ENCODE measurements around the gene TEPSIN. TPM values are rescaled to one million over a fixed set of nuclear protein-coding genes. Genes with fewer than 3 reads are reported as not detected.

TEPSIN gene
- total and polyA plus RNA-seq, 7 donors, result 6.9 to 42.8 (median 23.5) TPM

GRCh38 chr17:81222906-81223761 is 15.7 kb downstream of the TEPSIN start, which contains the start of gene CEP131:
TSS of gene CEP131 (minus strand) at chr17:81222965. CDS start at chr17:81220056, 2,909 bp downstream.
- TF ChIP-seq POLR2AphosphoS5 (IDR thresholded peaks at IDR 0.05), result peak in 3 of 4 donors; percentile 23 to 47 (median 37)
- TF ChIP-seq EP300 (IDR thresholded peaks at IDR 0.05), result no peak
- TF ChIP-seq POLR2A (IDR thresholded peaks at IDR 0.05), result no peak
- no peak for TF ChIP-seq CTCF (IDR thresholded peaks at IDR 0.05)
- peak within 1 kb of the TSS; percentile 50 to 70 (median 62) for H3K27ac ChIP-seq
- WGBS, 2 donors, result 1% methylated on average over 79 of the region's 79 CpGs
- H3K4me3 ChIP-seq, result peak within 1 kb of the TSS; percentile 53 to 87 (median 80)
- intact Hi-C loops (cut with DNase I), result loop anchor here (1.0 to 10.0 kb wide), 2 partner anchors 16 to 188 kb away; partner anchors contain the start of genes BAIAP2, NDUFAF8 and TEPSIN
- no peaks in the 10 kb centered on the region for H3K27me3 ChIP-seq
- H3K36me3 ChIP-seq, result peaks cover 0 to 7% (median 0%) of the 10 kb centered on the region in 4 donors
- peak; percentile 99 for DNase-seq
- H3K9me3 ChIP-seq, result no peaks in the 10 kb centered on the region
- peaks cover 0 to 25% (median 18%) of the 10 kb centered on the region in 4 donors for H3K4me1 ChIP-seq

- Histone ChIP-seq H3K27ac (peak overlapping the region in 3 of 4 donors; percentile 26 to 70 (median 60)), H3K36me3 (peaks cover 0 to 7% (median 0%) of the 10 kb centered on the region in 4 donors), H3K4me1 (peaks cover 0 to 25% (median 18%) of the 10 kb centered on the region in 4 donors), H3K27me3 (no peaks in the 10 kb centered on the region), H3K9me3 (no peaks in the 10 kb centered on the region), H3K4me3 (peak overlapping the region; percentile 53 to 87 (median 80))
- 0 to 1% methylated on average over 30 of the region's 30 CpGs for WGBS, 2 donors
- no peak for DNase-seq
- TF ChIP-seq POLR2AphosphoS5 (IDR thresholded peaks at IDR 0.05) (no peak), CTCF (IDR thresholded peaks at IDR 0.05) (no peak), EP300 (IDR thresholded peaks at IDR 0.05) (no peak), POLR2A (IDR thresholded peaks at IDR 0.05) (no peak)
- intact Hi-C loops (cut with DNase I), result loop anchor here (10.0 kb wide), 1 partner anchor 188 kb away; the partner anchor contains the start of gene BAIAP2
These were observed 16.3 kb downstream of the TEPSIN start for GRCh38 chr17:81222620-81222905.

GRCh38 chr17:81221842-81222619 is 16.8 kb downstream of the TEPSIN start:
- H3K36me3 ChIP-seq, result peaks cover 0 to 7% (median 0%) of the 10 kb centered on the region in 4 donors
- H3K4me1 ChIP-seq, result peaks cover 0 to 25% (median 18%) of the 10 kb centered on the region in 4 donors
- 20 to 28% methylated on average over 24 of the region's 24 CpGs for WGBS, 2 donors
- intact Hi-C loops (cut with DNase I), result loop anchor here (10.0 kb wide), 1 partner anchor 187 kb away; the partner anchor contains the start of gene BAIAP2
- peak overlapping the region; percentile 53 to 87 (median 80) for H3K4me3 ChIP-seq
- DNase-seq, result no peak
- no peaks in the 10 kb centered on the region for H3K9me3 ChIP-seq
- peak overlapping the region in 3 of 4 donors; percentile 26 to 70 (median 60) for H3K27ac ChIP-seq
- H3K27me3 ChIP-seq, result no peaks in the 10 kb centered on the region
- no peak for TF ChIP-seq POLR2A (IDR thresholded peaks at IDR 0.05)
- no peak for TF ChIP-seq CTCF (IDR thresholded peaks at IDR 0.05)

- no peak overlapping the region for H3K4me3 ChIP-seq
- DNase-seq, result no peak
- H3K27me3 ChIP-seq, result no peaks in the 10 kb centered on the region
- intact Hi-C loops (cut with DNase I), result loop anchor here (10.0 kb wide), 1 partner anchor 187 kb away; the partner anchor contains the start of gene BAIAP2
- TF ChIP-seq POLR2AphosphoS5 (IDR thresholded peaks at IDR 0.05), result no peak
- TF ChIP-seq CTCF (IDR thresholded peaks at IDR 0.05), result no peak
- TF ChIP-seq EP300 (IDR thresholded peaks at IDR 0.05), result no peak
- TF ChIP-seq POLR2A (IDR thresholded peaks at IDR 0.05), result no peak
- peaks cover 0 to 7% (median 0%) of the 10 kb centered on the region in 4 donors for H3K36me3 ChIP-seq
- H3K4me1 ChIP-seq, result peaks cover 0 to 25% (median 18%) of the 10 kb centered on the region in 4 donors
- no peak overlapping the region for H3K27ac ChIP-seq
- no peaks in the 10 kb centered on the region for H3K9me3 ChIP-seq
- WGBS, 2 donors, result 73 to 84% methylated on average over 11 of the region's 11 CpGs
These were observed 17.4 kb downstream of the TEPSIN start for GRCh38 chr17:81221371-81221841.
